K562 (cell line): ENCODE results near the gene TMED6. TPM values are rescaled to one million over a fixed set of nuclear protein-coding genes. Genes with fewer than 3 reads are reported as not detected.

Source experiments
- CXXC5 ChIP-seq: fragments of 250-450 bp; sonication (Bioruptor Pico); IDR thresholded peaks from 2 replicates; pipeline ENCODE4 v1.8.0; 2022; ENCODE audit warnings: inconsistent platforms, mild to moderate bottlenecking, moderate library complexity
- GATA2 ChIP-seq: sonication (generic); formaldehyde crosslinking; IDR thresholded peaks from 2 replicates; pipeline ENCODE4 v1.4.0; 2020; ENCODE audit warnings: mild to moderate bottlenecking, missing genetic modification reagents
- NR2F6 ChIP-seq: fragments of 450-650 bp; formaldehyde crosslinking; IDR thresholded peaks from 2 replicates; pipeline ENCODE4 v1.4.0; 2020; ENCODE audit warnings: mild to moderate bottlenecking
- RBBP5 ChIP-seq: fragments of 200-600 bp; sonication (generic); IDR thresholded peaks from 2 replicates; pipeline ENCODE4 v1.6.1; 2012; ENCODE audit warnings: borderline replicate concordance, mild to moderate bottlenecking, low read length, control low read depth, inconsistent platforms; ENCODE audit not compliant: insufficient read depth, poor library complexity, severe bottlenecking
- ZNF316 ChIP-seq: fragments of 450-650 bp; IDR thresholded peaks from 2 replicates; pipeline ENCODE4 v1.6.1; 2016
- polyA plus RNA-seq, 8 experiments: library from polyadenylated mRNA; depleted of rRNA in 4 of 8; stranded (reverse) in 5 of 8; unstranded in 3 of 8; fragments of >200 nt; fragmentation: Nextera tagmentation in 2 of 8; fragmentation: Illumina TruSeq in 1 of 8; extraction: Ambion mirVana in 2 of 8; extraction: Trizol in 1 of 8; gene quantifications; 2 replicates each; pipeline versions ENCODE4 v1.2.1 to v1.2.3, GENCODE V29; 2011 to 2014; ENCODE audit warnings: inconsistent platforms in 1 of 8, missing spikeins in 1 of 8
- total RNA-seq, 7 experiments: library from RNA; depleted of rRNA in 6 of 7; stranded (reverse); fragments of >200 nt in 6 of 7; fragmentation: Illumina TruSeq in 2 of 7; extraction: Trizol in 2 of 7; gene quantifications; 2 replicates each; pipeline versions ENCODE4 v1.2.1 to v1.2.3, GENCODE V29; 2011 to 2021; ENCODE audit warnings: low replicate concordance in 1 of 7
- TF ChIP-seq, protein P1 (sequence below): fragments of 200-600 bp; sonication (generic); IDR thresholded peaks from one replicate; pipeline ENCODE4 v1.6.1; 2012; ENCODE audit warnings: mild to moderate bottlenecking, low read depth, low read length, inconsistent platforms
- TF ChIP-seq, protein P2 (sequence below): fragments of 450-650 bp; conservative IDR thresholded peaks from 2 replicates; pipeline ENCODE4 v1.6.1; 2016; ENCODE audit warnings: missing genetic modification characterization, low read depth, mild to moderate bottlenecking, control low read depth, missing compliant biosample characterization
- TF ChIP-seq, protein P3 (sequence below): IDR thresholded peaks from 3 replicates; pipeline ENCODE4 v1.6.1; 2011; ENCODE audit warnings: borderline replicate concordance, mild to moderate bottlenecking, moderate library complexity; ENCODE audit not compliant: insufficient read length; ENCODE audit errors: extremely low read depth

Gene TMED6
- total and polyA plus RNA-seq, 9 of the 15 experiments (the other 6 are each of a cell fraction or from before 2014, with no cell fraction given): 0.14 to 0.45 (median 0.25) TPM; not detected in 2

DNA sequence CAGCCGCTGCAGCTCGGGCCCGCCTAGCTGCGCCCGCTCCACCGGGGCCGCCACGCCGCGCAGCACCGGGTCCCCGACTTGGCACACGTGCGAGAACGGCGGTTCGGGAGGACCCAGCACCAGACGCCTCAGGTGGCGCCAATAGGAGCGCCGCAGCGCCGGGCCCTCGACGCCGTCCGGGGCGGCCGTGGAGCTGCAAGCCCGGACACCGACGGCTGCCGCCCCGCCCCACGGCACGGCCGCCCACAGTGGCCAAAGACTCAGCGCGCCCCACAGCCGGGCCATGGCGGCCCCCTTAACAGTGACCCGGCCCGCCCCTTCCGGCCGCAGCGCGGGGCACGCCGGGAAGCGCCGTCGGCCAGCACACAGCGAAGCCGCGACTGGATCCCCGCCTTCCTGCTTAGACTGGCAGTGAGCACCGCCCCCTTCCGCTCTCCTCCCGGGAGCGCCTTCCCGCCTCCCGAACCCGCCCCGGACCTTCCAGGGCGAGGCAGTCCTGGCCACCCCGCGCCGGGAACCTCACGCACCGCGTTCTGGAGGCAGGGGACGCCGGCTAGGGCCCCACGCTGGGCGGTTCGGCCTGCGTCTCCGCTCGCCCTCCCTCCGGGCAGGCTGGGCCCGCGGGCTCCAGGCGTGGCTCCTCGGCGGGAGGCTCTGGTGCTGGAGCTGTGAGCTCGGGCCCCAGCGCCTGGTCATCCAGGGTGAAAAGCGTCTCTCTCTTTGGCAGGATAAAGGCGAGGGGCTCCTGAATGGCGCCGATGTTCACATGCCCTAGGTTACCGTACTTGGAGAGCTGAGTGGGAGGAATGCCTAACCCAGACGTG, 21.1 kb downstream of the TMED6 start, which contains the start of gene PDF (continued):
- TF ChIP-seq, protein P1, sequence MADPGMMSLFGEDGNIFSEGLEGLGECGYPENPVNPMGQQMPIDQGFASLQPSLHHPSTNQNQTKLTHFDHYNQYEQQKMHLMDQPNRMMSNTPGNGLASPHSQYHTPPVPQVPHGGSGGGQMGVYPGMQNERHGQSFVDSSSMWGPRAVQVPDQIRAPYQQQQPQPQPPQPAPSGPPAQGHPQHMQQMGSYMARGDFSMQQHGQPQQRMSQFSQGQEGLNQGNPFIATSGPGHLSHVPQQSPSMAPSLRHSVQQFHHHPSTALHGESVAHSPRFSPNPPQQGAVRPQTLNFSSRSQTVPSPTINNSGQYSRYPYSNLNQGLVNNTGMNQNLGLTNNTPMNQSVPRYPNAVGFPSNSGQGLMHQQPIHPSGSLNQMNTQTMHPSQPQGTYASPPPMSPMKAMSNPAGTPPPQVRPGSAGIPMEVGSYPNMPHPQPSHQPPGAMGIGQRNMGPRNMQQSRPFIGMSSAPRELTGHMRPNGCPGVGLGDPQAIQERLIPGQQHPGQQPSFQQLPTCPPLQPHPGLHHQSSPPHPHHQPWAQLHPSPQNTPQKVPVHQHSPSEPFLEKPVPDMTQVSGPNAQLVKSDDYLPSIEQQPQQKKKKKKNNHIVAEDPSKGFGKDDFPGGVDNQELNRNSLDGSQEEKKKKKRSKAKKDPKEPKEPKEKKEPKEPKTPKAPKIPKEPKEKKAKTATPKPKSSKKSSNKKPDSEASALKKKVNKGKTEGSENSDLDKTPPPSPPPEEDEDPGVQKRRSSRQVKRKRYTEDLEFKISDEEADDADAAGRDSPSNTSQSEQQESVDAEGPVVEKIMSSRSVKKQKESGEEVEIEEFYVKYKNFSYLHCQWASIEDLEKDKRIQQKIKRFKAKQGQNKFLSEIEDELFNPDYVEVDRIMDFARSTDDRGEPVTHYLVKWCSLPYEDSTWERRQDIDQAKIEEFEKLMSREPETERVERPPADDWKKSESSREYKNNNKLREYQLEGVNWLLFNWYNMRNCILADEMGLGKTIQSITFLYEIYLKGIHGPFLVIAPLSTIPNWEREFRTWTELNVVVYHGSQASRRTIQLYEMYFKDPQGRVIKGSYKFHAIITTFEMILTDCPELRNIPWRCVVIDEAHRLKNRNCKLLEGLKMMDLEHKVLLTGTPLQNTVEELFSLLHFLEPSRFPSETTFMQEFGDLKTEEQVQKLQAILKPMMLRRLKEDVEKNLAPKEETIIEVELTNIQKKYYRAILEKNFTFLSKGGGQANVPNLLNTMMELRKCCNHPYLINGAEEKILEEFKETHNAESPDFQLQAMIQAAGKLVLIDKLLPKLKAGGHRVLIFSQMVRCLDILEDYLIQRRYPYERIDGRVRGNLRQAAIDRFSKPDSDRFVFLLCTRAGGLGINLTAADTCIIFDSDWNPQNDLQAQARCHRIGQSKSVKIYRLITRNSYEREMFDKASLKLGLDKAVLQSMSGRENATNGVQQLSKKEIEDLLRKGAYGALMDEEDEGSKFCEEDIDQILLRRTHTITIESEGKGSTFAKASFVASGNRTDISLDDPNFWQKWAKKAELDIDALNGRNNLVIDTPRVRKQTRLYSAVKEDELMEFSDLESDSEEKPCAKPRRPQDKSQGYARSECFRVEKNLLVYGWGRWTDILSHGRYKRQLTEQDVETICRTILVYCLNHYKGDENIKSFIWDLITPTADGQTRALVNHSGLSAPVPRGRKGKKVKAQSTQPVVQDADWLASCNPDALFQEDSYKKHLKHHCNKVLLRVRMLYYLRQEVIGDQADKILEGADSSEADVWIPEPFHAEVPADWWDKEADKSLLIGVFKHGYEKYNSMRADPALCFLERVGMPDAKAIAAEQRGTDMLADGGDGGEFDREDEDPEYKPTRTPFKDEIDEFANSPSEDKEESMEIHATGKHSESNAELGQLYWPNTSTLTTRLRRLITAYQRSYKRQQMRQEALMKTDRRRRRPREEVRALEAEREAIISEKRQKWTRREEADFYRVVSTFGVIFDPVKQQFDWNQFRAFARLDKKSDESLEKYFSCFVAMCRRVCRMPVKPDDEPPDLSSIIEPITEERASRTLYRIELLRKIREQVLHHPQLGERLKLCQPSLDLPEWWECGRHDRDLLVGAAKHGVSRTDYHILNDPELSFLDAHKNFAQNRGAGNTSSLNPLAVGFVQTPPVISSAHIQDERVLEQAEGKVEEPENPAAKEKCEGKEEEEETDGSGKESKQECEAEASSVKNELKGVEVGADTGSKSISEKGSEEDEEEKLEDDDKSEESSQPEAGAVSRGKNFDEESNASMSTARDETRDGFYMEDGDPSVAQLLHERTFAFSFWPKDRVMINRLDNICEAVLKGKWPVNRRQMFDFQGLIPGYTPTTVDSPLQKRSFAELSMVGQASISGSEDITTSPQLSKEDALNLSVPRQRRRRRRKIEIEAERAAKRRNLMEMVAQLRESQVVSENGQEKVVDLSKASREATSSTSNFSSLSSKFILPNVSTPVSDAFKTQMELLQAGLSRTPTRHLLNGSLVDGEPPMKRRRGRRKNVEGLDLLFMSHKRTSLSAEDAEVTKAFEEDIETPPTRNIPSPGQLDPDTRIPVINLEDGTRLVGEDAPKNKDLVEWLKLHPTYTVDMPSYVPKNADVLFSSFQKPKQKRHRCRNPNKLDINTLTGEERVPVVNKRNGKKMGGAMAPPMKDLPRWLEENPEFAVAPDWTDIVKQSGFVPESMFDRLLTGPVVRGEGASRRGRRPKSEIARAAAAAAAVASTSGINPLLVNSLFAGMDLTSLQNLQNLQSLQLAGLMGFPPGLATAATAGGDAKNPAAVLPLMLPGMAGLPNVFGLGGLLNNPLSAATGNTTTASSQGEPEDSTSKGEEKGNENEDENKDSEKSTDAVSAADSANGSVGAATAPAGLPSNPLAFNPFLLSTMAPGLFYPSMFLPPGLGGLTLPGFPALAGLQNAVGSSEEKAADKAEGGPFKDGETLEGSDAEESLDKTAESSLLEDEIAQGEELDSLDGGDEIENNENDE: no peak
- TF ChIP-seq ZNF316: no peak
- no peak for TF ChIP-seq GATA2 (CRISPR knock-in tag)
- TF ChIP-seq, protein P2, sequence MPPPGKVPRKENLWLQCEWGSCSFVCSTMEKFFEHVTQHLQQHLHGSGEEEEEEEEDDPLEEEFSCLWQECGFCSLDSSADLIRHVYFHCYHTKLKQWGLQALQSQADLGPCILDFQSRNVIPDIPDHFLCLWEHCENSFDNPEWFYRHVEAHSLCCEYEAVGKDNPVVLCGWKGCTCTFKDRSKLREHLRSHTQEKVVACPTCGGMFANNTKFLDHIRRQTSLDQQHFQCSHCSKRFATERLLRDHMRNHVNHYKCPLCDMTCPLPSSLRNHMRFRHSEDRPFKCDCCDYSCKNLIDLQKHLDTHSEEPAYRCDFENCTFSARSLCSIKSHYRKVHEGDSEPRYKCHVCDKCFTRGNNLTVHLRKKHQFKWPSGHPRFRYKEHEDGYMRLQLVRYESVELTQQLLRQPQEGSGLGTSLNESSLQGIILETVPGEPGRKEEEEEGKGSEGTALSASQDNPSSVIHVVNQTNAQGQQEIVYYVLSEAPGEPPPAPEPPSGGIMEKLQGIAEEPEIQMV (tag): no peak
- TF ChIP-seq NR2F6 (CRISPR knock-in tag): no peak
- peak; percentile 55 for TF ChIP-seq CXXC5
- peak; percentile 94 for TF ChIP-seq RBBP5
- TF ChIP-seq, protein P3, sequence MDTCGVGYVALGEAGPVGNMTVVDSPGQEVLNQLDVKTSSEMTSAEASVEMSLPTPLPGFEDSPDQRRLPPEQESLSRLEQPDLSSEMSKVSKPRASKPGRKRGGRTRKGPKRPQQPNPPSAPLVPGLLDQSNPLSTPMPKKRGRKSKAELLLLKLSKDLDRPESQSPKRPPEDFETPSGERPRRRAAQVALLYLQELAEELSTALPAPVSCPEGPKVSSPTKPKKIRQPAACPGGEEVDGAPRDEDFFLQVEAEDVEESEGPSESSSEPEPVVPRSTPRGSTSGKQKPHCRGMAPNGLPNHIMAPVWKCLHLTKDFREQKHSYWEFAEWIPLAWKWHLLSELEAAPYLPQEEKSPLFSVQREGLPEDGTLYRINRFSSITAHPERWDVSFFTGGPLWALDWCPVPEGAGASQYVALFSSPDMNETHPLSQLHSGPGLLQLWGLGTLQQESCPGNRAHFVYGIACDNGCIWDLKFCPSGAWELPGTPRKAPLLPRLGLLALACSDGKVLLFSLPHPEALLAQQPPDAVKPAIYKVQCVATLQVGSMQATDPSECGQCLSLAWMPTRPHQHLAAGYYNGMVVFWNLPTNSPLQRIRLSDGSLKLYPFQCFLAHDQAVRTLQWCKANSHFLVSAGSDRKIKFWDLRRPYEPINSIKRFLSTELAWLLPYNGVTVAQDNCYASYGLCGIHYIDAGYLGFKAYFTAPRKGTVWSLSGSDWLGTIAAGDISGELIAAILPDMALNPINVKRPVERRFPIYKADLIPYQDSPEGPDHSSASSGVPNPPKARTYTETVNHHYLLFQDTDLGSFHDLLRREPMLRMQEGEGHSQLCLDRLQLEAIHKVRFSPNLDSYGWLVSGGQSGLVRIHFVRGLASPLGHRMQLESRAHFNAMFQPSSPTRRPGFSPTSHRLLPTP: no peak
